Spleen (tissue), 7 donors: ENCODE results near the gene LRRC47.

Experiments
- POLR2A ChIP-seq, 3 donors: fragments of 450-650 bp; IDR thresholded peaks; one replicate each; pipeline ENCODE4 v1.5.1; 2017; ENCODE audit warnings: antibody characterized with exemption in 3 of 3, mild to moderate bottlenecking in 1 of 3
- POLR2AphosphoS5 ChIP-seq, 3 donors: sonication (generic); formaldehyde crosslinking; IDR thresholded peaks; one replicate each; pipeline ENCODE4 v1.5.1; 2017; ENCODE audit warnings: antibody characterized with exemption in 3 of 3
- TF ChIP-seq, protein P1 (sequence below), 11 experiments: fragments of 200-600 bp in 7 of 11; fragments of 450-650 bp in 4 of 11; sonication (generic) in 4 of 11; IDR thresholded peaks in 8 of 11; conservative IDR thresholded peaks in 3 of 11; 1 replicate in 7 of 11; 2 replicates in 4 of 11; pipeline versions ENCODE4 v1.4.0 to v1.8.0; 2016 to 2021; ENCODE audit warnings: antibody characterized with exemption in 11 of 11, inconsistent platforms in 4 of 11, mild to moderate bottlenecking in 1 of 11
- donor health status: DM: no; HTN: no; CAD: no; lungs with moderate emphysema.
- donor health status: DM: no; HTN: no; CAD: no.
- donor health status: DM: no; HTN: no; CAD: no.

DNA sequence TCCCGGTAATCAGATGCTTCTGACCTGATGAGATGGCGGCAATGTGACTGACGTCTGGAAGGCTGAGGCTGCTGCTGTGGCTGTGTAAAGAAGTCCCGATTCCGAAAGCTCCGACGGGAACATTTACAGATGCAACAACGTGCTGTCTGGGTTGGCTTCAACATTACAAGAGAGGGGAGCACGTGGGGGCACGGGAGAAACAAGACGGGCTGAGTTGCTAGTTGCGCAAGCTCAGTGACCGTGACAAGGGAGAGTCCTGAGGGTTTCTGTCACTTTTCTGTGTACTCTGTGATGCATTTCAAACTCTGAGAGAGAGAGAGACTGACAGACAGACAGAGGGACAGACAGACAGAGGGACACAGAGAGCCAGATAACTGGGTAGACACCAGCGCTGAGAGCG is 25.6 kb upstream of the LRRC47 start:
- TF ChIP-seq POLR2AphosphoS5 (IDR thresholded peaks at IDR 0.05) (no peak), POLR2A (IDR thresholded peaks at IDR 0.05) (no peak)
- TF ChIP-seq, protein P1, sequence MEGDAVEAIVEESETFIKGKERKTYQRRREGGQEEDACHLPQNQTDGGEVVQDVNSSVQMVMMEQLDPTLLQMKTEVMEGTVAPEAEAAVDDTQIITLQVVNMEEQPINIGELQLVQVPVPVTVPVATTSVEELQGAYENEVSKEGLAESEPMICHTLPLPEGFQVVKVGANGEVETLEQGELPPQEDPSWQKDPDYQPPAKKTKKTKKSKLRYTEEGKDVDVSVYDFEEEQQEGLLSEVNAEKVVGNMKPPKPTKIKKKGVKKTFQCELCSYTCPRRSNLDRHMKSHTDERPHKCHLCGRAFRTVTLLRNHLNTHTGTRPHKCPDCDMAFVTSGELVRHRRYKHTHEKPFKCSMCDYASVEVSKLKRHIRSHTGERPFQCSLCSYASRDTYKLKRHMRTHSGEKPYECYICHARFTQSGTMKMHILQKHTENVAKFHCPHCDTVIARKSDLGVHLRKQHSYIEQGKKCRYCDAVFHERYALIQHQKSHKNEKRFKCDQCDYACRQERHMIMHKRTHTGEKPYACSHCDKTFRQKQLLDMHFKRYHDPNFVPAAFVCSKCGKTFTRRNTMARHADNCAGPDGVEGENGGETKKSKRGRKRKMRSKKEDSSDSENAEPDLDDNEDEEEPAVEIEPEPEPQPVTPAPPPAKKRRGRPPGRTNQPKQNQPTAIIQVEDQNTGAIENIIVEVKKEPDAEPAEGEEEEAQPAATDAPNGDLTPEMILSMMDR (IDR thresholded peaks at IDR 0.05 in 8 of 11, conservative IDR thresholded peaks at IDR 0.05 in 3 of 11): no peak
